Body of pancreas (tissue), 4 donors: Measurements from ENCODE around the gene GTPBP6. TPM values are rescaled to one million over a fixed set of nuclear protein-coding genes. Genes with fewer than 3 reads are reported as not detected.

Experiments used
- ATAC-seq: fragments of 150-250 bp; one replicate; pipeline ENCODE4 v1.9.1; 2016
- DNase-seq, 4 donors: peaks; one replicate each; pipeline ENCODE4 v3.0.0-alpha.2; 2019
- H3K27ac ChIP-seq, 4 donors: fragments of 200-600 bp; sonication (generic); 1 replicate in 3 of 4; 2 replicates in 1 of 4; pipeline versions ENCODE4 v1.5.1 to v1.6.1; 2016 to 2019; ENCODE audit warnings: mild to moderate bottlenecking in 1 of 4, mixed read lengths in 1 of 4, moderate library complexity in 1 of 4
- H3K27me3 ChIP-seq, 2 donors: fragments of 200-600 bp; sonication (generic); one replicate each; pipeline ENCODE4 v1.6.0; 2016; ENCODE audit warnings: mild to moderate bottlenecking in 1 of 2
- H3K36me3 ChIP-seq, 2 donors: fragments of 200-600 bp; sonication (generic); replicated peaks in 1 of 2; 2 replicates each; pipeline ENCODE4 v1.5.1; 2016; ENCODE audit warnings: low read depth in 2 of 2; ENCODE audit not compliant: insufficient read depth in 1 of 2
- H3K4me1 ChIP-seq: fragments of 200-600 bp; sonication (generic); one replicate; pipeline ENCODE4 v1.6.0; 2016
- H3K4me3 ChIP-seq, 2 donors: fragments of 200-600 bp; sonication (generic); 1 replicate in 1 of 2; 2 replicates in 1 of 2; pipeline ENCODE4 v1.5.1; 2016 to 2019
- H3K9me3 ChIP-seq, 3 donors: fragments of 200-600 bp; sonication (generic); 1 replicate in 2 of 3; 2 replicates in 1 of 3; pipeline ENCODE4 v1.5.1; 2016
- CTCF ChIP-seq, 7 experiments: fragments of 450-650 bp in 4 of 7; fragments of 200-600 bp in 3 of 7; sonication (generic) in 3 of 7; IDR thresholded peaks; one replicate each; pipeline ENCODE4 v1.5.1; 2016 to 2019; ENCODE audit warnings: antibody characterized with exemption in 7 of 7
- POLR2A ChIP-seq, 3 donors: fragments of 450-650 bp; IDR thresholded peaks; one replicate each; pipeline ENCODE4 v1.6.1; 2016; ENCODE audit warnings: antibody characterized with exemption in 3 of 3, mild to moderate bottlenecking in 2 of 3
- WGBS, 2 donors: methylation state at CpG; one replicate each; pipeline ENCODE4 v1.1.5; 2017; 5-methylcytosine and 5-hydroxymethylcytosine counted together
- intact Hi-C: fragments of 100-400 bp; cut with DNase I; formaldehyde crosslinking; loops from one replicate; pipeline ENCODE4 v1.15.1; 2023
- total RNA-seq, 2 donors: library from RNA; depleted of rRNA; stranded (reverse); fragments of >200 nt; gene quantifications; one replicate each; pipeline ENCODE4 v1.1.0, GENCODE V29; 2016

Gene GTPBP6
- 10 to 100 TPM; 25.7 to 32.4 TPM for total RNA-seq

- WGBS, 2 donors, result 1% methylated on average over 82 of the region's 97 CpGs; no CpG with 5 or more reads in 1 of the 2 donors
- DNase-seq (peak; percentile 100), ATAC-seq (peak; percentile 82)
- Histone ChIP-seq H3K27ac (peak within 1 kb of the TSS; percentile 87 to 98 (median 96)), H3K4me1 (peaks cover 25% of the 10 kb centered on the region), H3K4me3 (peak within 1 kb of the TSS; percentile 53 to 80), H3K27me3 (no peaks in the 10 kb centered on the region), H3K36me3 (peaks cover 0 to 6% of the 10 kb centered on the region in 2 donors), H3K9me3 (no peaks in the 10 kb centered on the region)
- TF ChIP-seq POLR2A (IDR thresholded peaks at IDR 0.05) (peak; percentile 70 to 80 (median 74)), CTCF (IDR thresholded peaks at IDR 0.05) (peak in 4 of 7 experiments; percentile 18 to 44 (median 32))
- intact Hi-C loops, result no loop called here
These were observed at the start of gene GTPBP6 for GRCh38 chrX:318739-319578. GTPBP6 (minus strand) TSS chrX:318796; CDS start chrX:318787, 9 bp downstream.

GRCh38 chrX:367866-368265, 49.3 kb upstream of the GTPBP6 start:
- no peaks in the 10 kb centered on the region for H3K27me3 ChIP-seq
- no peak overlapping the region for H3K4me3 ChIP-seq
- DNase-seq, result no peak
- 85 to 94% methylated on average over 2 to 14 of the region's 17 CpGs for WGBS, 2 donors
- TF ChIP-seq POLR2A (IDR thresholded peaks at IDR 0.05) (no peak), CTCF (IDR thresholded peaks at IDR 0.05) (no peak)
- H3K4me1 ChIP-seq, result peaks cover under 1% of the 10 kb centered on the region
- no peak overlapping the region for H3K27ac ChIP-seq
- H3K9me3 ChIP-seq, result no peaks in the 10 kb centered on the region
- intact Hi-C loops, result no loop called here
- ATAC-seq, result no peak
- H3K36me3 ChIP-seq, result no peaks in the 10 kb centered on the region

- H3K4me1 ChIP-seq, result no peaks in the 10 kb centered on the region
- H3K9me3 ChIP-seq, result no peaks in the 10 kb centered on the region
- DNase-seq (no peak), ATAC-seq (no peak)
- H3K4me3 ChIP-seq, result no peak overlapping the region
- no peaks in the 10 kb centered on the region for H3K36me3 ChIP-seq
- WGBS, 2 donors, result 87 to 92% methylated on average over 16 of the region's 16 CpGs
- H3K27me3 ChIP-seq, result no peaks in the 10 kb centered on the region
- no peak overlapping the region for H3K27ac ChIP-seq
- TF ChIP-seq CTCF (IDR thresholded peaks at IDR 0.05), result no peak
- intact Hi-C loops, result no loop called here
These were observed 48.8 kb upstream of the GTPBP6 start for GRCh38 chrX:367349-367748.

GRCh38 chrX:363621-364375, 45.2 kb upstream of the GTPBP6 start:
- WGBS, 2 donors, result 88 to 94% methylated on average over 18 to 37 of the region's 37 CpGs
- H3K4me3 ChIP-seq, result no peak overlapping the region
- no peaks in the 10 kb centered on the region for H3K4me1 ChIP-seq
- DNase-seq (no peak), ATAC-seq (no peak)
- peaks cover 0 to 5% of the 10 kb centered on the region in 2 donors for H3K36me3 ChIP-seq
- TF ChIP-seq POLR2A (IDR thresholded peaks at IDR 0.05) (no peak), CTCF (IDR thresholded peaks at IDR 0.05) (no peak)
- H3K27me3 ChIP-seq, result no peaks in the 10 kb centered on the region
- intact Hi-C loops, result no loop called here
- peaks cover 0 to 10% (median 0%) of the 10 kb centered on the region in 3 donors for H3K9me3 ChIP-seq
- H3K27ac ChIP-seq, result no peak overlapping the region
